Activated CD4-positive, alpha-beta T cell treated with anti-CD3 and anti-CD28 coated beads, Interleukin-10, Interleukin-2, amounts not matched to agents 100 ng/mL and 50 ng/mL, durations not matched to agents 16 hours and 8 hours (primary cell): Measurements from ENCODE around the gene FLAD1.

Experiments
- DNase-seq: peaks from one replicate; pipeline ENCODE4 v3.0.0-alpha.2; 2020

The FLAD1 gene

DNA sequence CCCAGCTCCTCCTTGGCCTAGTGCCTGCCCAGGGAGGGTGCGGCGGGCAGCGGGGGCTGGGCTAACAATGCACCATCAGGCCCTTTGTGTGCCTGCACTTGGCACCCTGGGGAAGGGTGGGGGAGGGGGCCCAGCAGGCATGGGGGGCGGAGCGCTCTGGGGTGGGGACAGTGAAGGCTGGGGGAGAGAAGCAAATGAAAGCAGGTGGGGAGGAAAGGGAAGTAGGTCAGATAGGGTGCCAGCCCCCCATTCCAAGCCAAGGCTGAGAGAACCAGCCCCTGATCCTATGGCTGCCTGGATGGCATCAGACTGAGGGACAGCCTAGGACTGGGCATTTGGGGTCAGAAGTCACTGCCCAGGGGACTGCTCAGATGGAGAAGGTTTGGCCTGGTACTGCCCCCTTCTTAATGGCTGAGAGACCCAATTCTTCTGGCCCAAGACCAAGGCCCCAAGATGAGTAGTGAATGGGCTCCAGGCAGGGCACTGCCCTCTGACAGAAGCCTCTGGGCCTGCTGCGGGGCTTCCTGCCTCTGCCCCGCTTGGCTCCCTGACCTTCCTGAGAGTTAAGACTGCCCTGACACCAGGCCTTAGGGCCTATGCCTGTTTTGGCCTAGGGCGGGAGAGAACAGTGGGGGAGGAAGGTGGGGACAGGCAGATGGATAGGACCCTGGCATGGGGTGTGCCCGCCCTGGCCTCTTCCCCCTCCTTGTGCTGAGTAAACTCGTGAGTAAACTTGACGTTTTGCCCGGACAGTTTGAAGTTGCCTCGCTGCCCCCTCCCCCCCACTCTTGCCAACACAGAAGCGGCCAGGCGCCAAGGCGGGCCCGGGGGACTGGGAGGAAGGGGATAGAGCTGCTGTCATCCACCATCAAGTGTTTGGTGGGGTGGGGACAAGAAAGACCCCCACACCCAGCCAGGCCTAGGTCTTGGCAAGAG lies 22.2 kb downstream of the FLAD1 start:
- DNase-seq = no peak

DNA sequence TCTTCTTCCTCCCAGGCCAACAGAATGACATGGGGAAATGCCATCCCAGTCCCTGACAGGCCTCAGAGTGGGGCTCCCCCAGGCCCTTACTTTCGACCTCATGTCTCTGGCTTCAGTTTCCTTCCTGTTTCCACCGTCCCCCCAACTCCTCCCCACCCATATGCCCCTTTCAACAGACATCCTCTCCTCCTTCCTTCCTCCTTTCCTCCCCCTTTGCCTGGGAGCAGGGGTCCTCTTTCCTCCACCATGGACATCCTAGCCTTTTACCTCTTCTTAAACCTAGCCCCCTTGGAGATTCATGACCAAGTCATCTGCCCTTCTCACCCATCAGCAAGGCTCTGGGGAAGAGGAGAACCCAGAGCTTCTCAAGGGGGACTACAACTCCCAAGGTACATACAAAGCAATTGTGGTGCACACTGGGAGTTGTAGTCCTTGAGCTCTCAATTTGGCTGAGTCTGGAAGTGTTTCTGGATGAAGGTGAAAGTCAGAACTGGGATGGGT lies 23.5 kb downstream of the FLAD1 start:
- DNase-seq = peak; percentile 81

DNA sequence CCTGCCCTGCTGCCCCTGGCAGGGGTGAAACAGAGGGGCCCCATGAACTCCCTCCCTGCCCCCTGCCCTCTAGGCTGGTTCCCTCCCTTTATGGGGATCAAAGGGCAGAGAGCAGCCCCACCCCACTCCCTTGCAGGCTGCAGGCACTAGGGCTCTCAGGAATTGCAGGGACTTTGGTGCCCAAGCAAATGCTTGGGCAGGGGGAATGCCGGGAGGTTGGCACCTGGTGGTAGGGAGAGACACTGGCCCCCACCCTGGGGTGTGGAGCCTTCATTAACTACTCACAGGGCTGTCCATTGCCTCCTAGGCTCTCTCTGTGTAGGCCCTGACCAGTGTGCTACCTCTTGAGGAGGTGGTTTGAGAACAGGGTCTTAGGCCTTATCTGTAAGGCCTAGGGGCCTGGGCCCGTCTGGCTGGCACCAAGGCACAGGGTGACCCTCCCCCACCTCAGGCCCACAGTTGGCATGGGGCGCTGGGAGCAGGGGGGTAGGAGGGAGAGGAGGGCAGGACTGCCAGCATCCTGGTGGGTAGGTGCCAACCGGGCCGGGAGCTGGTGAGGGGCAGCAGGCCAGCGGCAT lies 24.2 kb downstream of the FLAD1 start:
- DNase-seq = no peak

DNA sequence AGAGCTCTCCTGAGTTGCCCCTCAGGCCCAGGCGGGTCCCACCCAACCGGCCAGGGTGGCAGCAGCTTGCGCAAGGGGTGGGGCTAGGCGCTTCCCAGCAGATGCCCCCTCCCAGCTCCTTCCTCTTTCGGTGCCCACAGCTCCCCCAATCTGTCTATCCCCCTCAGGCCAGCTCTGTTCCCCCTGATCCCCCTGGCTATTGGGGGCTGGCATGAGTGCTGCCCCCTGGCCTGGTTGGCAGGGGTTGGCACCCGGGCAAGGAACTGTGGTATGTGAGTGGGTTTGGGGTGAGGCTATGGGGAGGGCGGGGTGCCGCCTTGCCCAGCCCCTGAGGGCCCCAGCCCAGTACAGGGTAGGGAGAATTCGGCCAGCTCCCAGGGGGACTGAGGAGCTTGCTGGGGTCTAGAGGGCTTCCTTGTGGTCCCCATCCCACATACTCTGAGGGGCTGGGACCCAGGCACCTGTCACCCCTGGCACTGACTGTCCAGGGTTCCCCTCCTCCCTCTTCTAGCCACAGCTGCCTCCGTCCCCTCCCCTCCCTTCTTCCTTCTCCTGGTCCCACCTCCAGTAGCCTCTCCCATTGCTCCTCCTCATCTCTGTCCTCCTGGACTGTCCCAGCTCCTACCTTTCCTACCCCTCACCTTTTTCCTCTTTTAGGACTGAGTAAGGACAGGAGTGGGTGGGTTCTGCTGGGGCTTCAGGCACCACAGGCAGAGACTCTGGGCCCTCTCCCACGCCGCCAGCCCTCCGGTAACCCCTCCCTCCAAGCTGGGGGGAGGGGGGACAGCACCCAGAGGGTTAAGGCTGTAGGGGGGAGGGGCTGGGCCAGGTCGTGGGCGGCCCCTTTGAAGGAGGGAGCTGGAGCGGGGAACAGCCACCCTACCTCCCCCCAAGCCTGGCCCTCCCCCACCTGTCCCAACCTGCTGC lies 25.1 kb downstream of the FLAD1 start:
- peak; percentile 90 for DNase-seq

DNA sequence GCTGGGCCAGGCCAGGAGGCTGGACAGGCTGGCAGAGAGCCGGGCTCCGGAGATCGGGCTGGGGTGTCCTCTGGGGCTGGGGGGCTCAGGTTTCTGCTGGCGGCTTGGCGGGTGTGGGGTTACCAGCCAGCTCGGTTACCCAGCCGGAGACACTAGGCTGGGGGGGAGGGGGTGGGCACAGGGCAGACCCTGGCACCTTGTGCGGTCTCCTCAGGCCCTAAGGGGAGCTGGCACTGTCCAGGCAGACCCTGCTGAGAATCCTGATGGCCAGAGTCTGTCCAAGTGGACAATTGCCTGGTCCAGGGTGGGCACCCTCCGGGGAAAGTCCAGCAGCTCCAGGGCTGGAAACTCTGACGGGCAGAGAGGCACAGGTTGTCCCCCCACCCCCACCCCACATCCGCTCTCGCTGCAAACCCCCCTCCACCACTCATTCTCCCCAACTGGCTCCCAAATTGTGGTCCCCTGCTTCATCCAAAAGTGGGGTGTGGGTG lies 26.1 kb downstream of the FLAD1 start:
- DNase-seq = no peak

DNA sequence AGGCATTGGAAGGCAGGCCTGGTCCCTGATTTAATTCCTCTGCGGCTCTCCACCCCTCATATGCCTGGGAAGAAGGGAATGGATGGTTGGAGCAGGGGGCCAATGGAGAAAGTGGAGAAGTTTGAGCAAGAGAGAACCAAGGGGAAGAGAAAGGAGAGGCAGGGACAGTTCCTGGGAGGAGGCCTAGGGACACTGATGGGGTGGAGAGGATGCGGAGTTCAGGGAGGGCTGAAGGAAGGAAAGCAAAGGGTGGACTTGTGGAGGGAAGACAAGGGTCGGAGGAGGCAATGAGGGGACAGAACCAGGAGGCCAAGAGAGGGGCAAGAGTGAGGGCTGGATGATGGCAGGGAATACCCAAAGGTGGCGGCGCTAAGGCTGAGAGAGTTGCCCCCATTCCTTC lies 26.6 kb downstream of the FLAD1 start:
- no peak for DNase-seq

DNA sequence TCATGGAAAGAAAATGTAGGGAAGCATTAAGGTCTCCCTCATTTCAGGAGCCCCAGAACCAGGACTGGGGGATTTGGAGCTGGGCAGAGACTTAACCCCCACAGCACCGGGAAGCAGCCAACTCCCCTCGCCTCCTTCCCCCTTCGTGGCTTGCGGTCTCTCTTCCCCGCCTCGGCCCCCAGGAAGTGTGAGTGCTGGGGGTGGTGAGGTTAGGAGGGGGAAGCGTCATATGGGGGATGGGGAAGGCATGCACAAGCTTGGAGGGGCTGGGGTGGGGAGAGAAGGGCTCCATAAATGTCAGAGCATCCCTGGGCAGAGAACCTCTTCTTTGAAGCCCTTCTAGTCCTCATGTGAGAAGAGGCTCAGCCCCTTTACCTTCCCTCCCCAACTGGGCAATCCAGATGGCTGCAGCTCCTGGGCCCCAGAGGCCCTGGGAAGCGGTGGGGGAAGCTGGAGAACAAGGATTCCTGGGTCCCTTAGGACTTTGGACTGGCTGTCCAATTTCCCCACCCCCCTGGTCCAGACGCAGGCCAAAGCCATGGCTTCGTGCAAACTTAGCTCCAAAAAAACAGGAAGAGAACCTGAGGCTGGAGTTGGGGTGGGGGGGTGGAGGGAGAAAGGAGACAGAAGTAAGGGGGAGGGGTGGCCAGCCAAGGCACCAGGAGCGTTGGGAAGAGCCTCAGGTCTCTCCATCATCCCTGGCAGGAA lies 27.2 kb downstream of the FLAD1 start:
- DNase-seq = peak; percentile 74

DNA sequence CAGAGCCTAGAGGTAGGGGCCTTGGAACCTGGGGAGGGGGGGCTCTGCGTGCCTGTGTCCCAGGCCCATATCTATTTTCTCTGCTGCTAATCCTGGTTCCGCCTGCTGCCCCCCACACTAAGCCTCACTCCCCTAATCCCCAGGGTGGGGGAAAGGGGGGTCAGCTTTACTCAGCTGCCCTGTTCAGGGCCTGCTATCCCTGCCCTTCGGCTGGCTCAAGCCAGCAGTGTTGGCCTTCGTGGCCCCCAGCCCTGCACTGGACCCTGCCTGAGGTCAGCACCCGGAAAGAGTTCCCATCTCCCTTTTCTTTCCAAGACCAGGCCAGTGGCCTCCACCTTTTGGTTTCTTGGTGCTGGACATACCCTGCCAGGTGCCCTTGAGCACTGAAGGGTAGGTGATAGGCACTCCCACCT lies 27.9 kb downstream of the FLAD1 start:
- no peak for DNase-seq

DNA sequence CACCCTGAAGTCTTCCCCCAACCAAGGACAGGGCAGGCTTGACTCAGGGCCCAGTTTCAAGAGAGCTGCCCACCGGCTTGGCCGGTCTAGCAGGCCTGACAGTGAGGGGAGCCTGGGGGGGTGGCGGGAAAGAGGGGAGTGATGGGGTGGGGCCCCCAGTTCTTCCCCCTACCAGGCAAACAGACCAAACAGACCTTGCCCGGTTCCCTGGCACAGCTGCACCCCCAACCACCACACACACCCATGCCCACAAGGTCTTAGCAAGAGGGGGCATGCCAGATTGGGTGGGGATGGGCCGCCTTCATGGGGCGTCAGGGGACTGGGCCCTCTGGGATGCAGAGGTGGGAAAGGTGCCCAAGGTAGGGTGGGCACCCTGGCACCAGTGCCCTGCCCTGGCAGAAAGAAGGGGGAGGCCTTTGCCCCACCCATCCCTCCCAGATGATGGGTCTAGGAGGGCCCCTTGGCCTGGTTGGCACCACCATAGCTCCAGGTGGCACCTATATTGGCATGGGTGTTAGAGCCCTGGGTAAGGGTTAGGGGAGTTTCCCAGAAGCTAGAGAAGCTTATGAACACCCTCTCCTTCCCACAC lies 28.4 kb downstream of the FLAD1 start:
- DNase-seq = no peak

DNA sequence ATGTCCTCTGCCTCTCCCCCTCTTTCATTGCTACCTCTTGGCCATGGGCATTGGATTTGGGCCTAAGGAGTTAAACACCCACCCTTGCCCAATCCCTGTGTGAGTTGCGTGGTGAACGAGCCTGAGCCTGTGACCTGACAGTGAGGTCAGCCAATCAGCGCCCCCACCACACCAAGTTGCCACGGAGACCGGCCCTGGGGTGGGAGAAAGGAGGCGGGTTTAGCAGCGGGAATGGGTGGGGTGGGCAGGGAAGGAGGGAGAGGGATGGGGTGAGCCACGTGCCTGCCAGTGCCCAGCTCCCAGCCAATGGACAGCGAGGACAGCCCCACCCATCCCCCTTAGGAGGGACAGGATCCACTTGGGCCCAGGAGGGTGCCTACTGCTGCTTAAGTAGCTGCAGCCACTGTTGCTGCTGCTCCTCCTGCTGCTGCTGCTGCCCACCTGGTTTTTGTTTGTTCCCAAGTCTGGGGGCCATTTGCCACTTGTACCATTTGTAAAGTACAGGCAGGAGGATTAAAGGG lies 28.9 kb downstream of the FLAD1 start:
- peak; percentile 76 for DNase-seq

DNA sequence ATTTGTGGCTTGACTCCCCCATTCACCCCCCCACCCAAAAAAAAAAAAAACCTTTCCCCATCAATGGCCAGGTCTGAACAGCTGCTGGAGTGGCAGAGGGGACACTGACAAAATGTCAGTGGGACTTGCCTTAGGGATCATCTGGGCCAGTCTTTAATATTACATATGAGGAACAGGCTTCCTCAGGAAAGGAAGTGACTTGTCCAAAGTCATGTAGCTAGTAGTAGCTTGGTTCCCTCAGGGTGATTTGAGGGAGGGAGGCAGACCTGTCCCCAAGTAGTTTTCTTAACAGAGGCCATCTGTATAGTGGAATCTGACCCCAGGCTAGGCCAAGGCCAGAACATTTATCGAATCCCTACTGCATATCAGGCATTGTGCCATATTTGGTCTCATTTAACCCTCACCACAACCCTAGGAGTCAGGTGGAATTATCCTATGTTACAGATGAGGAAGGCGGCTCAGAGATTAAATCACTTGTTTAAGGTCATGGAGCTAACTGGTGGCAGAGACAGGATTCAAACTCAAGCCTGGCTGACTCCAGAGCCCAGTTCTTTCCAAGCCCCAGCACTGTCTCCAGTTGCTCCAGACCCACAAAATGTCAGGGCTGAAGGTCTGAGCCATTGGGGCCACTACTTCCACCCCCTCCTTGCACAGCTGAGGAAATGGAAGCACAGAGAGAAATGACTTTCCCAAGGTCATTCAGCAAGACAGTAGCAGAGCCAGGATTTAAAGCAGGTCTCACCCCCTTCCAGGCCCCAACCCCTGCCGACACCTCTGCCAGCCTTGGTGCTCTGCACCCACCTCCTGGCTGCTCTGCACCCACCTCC lies 29.8 kb downstream of the FLAD1 start:
- no peak for DNase-seq

DNA sequence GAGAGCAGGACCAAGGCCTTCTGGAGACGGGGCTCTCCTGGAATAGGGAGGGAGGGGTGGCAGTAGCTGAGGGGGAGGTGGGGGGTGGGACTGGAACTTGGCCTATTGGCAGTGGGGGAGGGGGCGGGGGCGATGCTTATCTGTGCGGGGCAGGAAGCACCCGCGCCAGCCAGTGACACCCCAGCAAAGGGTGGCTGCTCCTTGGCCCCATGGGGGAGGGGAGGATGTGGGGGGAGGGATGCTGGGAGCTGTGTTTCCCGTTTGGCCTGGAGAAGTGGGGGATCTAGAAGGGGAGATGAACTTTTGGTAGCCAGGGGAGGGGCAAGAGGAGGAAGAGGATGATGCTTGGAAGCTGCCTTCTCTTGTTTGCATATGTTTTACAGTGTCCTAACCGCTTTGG lies 30.5 kb downstream of the FLAD1 start:
- no peak for DNase-seq

DNA sequence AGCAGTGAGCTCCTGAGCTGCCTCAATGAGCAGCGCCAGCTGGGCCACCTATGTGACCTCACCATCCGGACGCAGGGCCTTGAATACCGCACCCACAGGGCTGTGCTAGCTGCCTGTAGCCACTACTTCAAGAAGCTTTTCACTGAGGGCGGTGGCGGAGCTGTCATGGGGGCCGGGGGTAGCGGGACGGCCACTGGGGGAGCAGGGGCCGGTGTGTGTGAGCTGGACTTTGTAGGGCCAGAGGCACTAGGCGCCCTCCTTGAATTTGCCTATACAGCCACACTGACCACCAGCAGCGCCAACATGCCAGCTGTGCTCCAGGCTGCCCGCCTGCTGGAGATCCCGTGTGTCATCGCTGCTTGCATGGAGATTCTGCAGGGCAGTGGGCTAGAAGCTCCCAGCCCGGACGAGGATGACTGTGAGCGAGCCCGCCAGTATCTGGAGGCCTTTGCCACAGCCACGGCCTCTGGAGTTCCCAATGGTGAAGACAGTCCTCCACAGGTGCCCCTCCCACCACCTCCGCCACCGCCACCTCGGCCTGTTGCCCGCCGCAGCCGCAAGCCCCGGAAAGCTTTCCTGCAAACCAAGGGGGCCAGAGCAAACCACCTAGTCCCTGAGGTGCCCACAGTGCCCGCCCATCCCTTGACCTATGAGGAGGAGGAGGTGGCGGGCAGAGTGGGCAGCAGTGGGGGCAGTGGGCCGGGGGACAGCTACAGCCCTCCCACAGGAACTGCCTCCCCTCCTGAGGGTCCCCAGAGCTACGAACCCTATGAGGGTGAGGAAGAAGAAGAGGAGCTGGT lies 31.8 kb downstream of the FLAD1 start:
- DNase-seq = no peak

DNA sequence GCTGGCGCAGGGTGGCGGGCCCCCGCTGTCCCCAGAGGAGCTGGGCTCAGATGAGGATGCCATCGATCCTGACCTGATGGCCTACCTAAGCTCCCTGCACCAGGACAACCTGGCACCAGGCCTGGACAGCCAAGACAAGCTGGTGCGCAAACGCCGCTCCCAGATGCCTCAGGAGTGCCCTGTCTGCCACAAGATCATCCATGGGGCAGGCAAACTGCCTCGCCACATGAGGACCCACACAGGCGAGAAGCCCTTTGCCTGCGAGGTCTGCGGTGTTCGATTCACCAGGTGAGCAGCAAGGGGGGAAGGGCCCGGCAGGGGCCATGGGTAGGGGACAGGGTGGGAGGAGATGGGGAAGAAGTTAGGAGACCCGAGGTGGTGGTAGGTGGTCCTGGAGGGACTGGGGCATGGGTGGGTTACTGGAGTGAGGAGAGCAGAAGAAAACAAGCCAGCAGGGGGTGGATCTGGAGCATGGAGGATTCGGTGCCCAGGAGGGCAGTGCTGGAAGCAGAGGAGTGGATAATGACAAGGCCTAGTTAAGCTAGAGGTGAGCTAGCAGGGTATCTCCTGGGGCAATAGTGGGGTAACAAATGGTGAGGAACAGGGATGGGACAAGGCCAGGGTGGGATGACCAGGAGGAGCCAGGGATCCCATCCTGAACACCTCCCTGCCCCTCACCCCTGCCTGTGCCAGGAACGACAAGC lies 32.5 kb downstream of the FLAD1 start:
- DNase-seq = no peak

DNA sequence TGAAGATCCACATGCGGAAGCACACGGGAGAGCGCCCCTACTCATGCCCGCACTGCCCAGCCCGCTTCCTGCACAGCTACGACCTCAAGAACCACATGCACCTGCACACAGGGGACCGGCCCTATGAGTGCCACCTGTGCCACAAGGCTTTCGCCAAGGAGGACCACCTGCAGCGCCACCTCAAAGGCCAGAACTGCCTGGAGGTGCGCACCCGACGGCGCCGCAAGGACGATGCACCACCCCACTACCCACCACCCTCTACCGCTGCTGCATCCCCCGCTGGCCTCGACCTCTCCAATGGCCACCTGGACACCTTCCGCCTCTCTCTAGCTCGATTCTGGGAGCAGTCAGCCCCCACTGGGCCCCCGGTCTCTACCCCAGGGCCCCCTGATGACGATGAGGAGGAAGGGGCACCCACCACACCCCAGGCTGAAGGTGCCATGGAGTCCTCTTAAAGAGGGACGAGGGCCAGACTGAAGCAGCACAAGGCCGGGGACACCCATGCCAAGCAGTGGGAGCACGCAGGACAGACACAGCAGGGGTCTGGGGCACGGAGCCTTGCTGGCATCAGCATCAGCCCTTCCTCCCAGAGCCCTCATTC lies 33.2 kb downstream of the FLAD1 start:
- DNase-seq = no peak

DNA sequence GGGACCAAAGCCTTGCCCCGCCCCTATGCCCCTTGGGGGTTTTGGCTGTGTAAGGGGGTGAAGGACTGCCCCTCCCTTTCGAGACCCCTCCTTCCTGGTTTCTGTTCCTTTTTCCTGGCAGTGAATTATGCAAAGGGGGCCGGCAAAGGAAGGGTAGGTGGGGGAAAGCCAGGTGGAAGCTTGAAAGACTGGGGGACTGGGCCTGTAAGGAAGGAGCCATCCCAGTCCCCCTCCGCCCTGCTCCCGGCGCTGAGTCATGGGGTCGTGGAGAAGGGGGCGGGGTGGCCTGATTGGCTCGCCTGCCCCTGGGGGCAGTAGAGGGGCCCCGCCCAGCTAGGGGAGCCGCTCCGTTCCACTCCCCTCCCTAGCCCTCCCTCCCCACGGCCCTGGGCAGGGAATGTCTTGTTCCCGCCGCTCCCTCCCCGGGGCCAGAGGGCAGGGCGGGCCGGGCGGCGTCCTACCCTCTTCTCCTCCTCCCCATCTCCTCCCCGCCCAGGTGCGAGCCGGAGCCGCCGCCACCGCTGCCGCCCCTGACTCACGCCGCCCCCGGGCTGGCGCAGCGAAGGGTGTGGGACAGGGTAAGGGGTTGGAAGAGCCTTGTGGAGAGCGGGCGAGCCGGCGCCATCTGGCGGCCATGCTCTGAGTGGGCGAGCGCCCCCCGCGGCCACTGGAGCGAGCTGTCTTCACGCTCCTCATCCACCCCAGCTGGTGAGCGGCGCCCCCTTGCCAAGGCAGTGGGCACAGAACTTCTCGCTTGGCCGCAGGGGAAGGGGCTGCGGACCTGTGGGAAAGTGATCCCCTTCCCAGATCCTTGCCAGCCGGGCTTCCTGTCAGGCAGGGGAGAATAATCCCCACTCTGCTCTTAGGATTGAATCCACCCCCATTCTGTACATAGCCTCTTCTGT lies 34.1 kb downstream of the FLAD1 start:
- peak; percentile 91 for DNase-seq

DNA sequence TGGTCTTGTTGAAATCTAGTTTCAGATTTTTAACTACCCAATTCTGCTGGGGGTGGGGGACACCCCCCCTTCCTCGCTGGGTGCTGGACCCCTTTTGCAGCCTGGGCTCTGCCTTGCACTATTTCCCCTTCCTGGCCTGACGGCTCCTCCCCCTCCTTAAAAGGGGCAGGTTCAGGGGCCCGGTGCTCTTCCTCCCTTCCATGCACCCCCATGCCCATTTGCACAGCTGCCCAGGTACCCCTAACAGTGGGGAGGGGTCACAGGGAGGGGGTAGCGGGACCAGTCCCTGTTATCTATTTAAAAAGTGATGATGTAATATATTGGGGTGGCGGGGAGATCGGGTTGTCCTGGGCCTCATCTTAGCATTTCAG lies 34.8 kb downstream of the FLAD1 start:
- DNase-seq = no peak
